Measurements from ENCODE around the gene OSBPL5. TPM values are rescaled to one million over a fixed set of nuclear protein-coding genes. Genes with fewer than 3 reads are reported as not detected.

OSBPL5 gene
- total and polyA plus RNA-seq, 4 donors: 15.2 to 51.5 (median 28.3) TPM

GRCh38 chr11:3080733-3081385 lies 84.3 kb downstream of the OSBPL5 start:
- WGBS, 2 donors: 86 to 89% methylated on average over 13 of the region's 13 CpGs
- Histone ChIP-seq H3K9ac (ENCODE audit: insufficient read depth in 1 of 2, low read length in 2 of 2) (no peak overlapping the region), H3K4me3 (no peak overlapping the region), H3K27me3 (ENCODE audit: control insufficient read depth in 3 of 3, insufficient read depth in 3 of 3, low read length in 2 of 3) (no peaks in the 10 kb centered on the region), H3K36me3 (ENCODE audit: control insufficient read depth in 4 of 4, insufficient read depth in 4 of 4, low read length in 4 of 4) (no peaks in the 10 kb centered on the region), H3K27ac (ENCODE audit: low read depth in 1 of 2, low read length in 1 of 2) (no peak overlapping the region), H3K4me1 (ENCODE audit: control insufficient read depth in 5 of 5, insufficient read depth in 5 of 5, low read length in 5 of 5) (no peaks in the 10 kb centered on the region), H3K9me3 (ENCODE audit: control insufficient read depth in 4 of 4, insufficient read depth in 3 of 4, low read length in 3 of 4) (no peaks in the 10 kb centered on the region)
- no peak for DNase-seq
- ATAC-seq (ENCODE audit: insufficient read depth, low FRiP score): no peak
- no peak for TF ChIP-seq CTCF (IDR thresholded peaks at IDR 0.05; ENCODE audit: control extremely low read depth, extremely low read depth)

- no peak for TF ChIP-seq CTCF (IDR thresholded peaks at IDR 0.05; ENCODE audit: control extremely low read depth, extremely low read depth)
- Histone ChIP-seq H3K27ac (ENCODE audit: low read depth in 1 of 2, low read length in 1 of 2) (no peak overlapping the region), H3K9me3 (ENCODE audit: control insufficient read depth in 4 of 4, insufficient read depth in 3 of 4, low read length in 3 of 4) (no peaks in the 10 kb centered on the region), H3K36me3 (ENCODE audit: control insufficient read depth in 4 of 4, insufficient read depth in 4 of 4, low read length in 4 of 4) (no peaks in the 10 kb centered on the region), H3K9ac (ENCODE audit: insufficient read depth in 1 of 2, low read length in 2 of 2) (no peak overlapping the region), H3K4me1 (ENCODE audit: control insufficient read depth in 5 of 5, insufficient read depth in 5 of 5, low read length in 5 of 5) (no peaks in the 10 kb centered on the region), H3K27me3 (ENCODE audit: control insufficient read depth in 3 of 3, insufficient read depth in 3 of 3, low read length in 2 of 3) (no peaks in the 10 kb centered on the region), H3K4me3 (no peak overlapping the region)
- 89 to 90% methylated on average over 1 of the region's 1 CpG for WGBS, 2 donors
- DNase-seq (no peak), ATAC-seq (ENCODE audit: insufficient read depth, low FRiP score) (no peak)
These were observed 85.0 kb downstream of the OSBPL5 start for GRCh38 chr11:3080104-3080503.

GRCh38 chr11:3077846-3078440 lies 87.2 kb downstream of the OSBPL5 start:
- no peak overlapping the region for H3K9ac ChIP-seq (ENCODE audit: insufficient read depth in 1 of 2, low read length in 2 of 2)
- H3K36me3 ChIP-seq (ENCODE audit: control insufficient read depth in 4 of 4, insufficient read depth in 4 of 4, low read length in 4 of 4): no peaks in the 10 kb centered on the region
- DNase-seq (no peak), ATAC-seq (ENCODE audit: insufficient read depth, low FRiP score) (no peak)
- no peaks in the 10 kb centered on the region for H3K9me3 ChIP-seq (ENCODE audit: control insufficient read depth in 4 of 4, insufficient read depth in 3 of 4, low read length in 3 of 4)
- no peaks in the 10 kb centered on the region for H3K27me3 ChIP-seq (ENCODE audit: control insufficient read depth in 3 of 3, insufficient read depth in 3 of 3, low read length in 2 of 3)
- no peaks in the 10 kb centered on the region for H3K4me1 ChIP-seq (ENCODE audit: control insufficient read depth in 5 of 5, insufficient read depth in 5 of 5, low read length in 5 of 5)
- H3K27ac ChIP-seq (ENCODE audit: low read depth in 1 of 2, low read length in 1 of 2): no peak overlapping the region
- no peak for TF ChIP-seq CTCF (IDR thresholded peaks at IDR 0.05; ENCODE audit: control extremely low read depth, extremely low read depth)
- no peak overlapping the region for H3K4me3 ChIP-seq
- 86 to 88% methylated on average over 16 of the region's 16 CpGs for WGBS, 2 donors

Measured in lung (tissue), 12 donors.